C4-2B (cell line): ENCODE measurements around the gene CCSER2.
"Not testable (repeated sequence)": the region's sequence is repeated elsewhere in the genome, so short reads cannot be mapped to it uniquely, and the experiment has no call there.

Source experiments
- H3K27ac ChIP-seq: fragments of 450-650 bp; 2 replicates; pipeline ENCODE4 v1.5.1; 2017
- CTCF ChIP-seq: fragments of 450-650 bp; conservative IDR thresholded peaks from 2 replicates; pipeline ENCODE4 v1.5.1; 2017; ENCODE audit warnings: mild to moderate bottlenecking
- ZFX ChIP-seq: fragments of 450-650 bp; IDR thresholded peaks from 2 replicates; pipeline ENCODE4 v1.6.1; 2017

The CCSER2 gene

GRCh38 chr10:84428711-84429110 is 100.3 kb downstream of the CCSER2 start:
- TF ChIP-seq CTCF (no peak), ZFX (no peak)
- no peak overlapping the region for H3K27ac ChIP-seq

GRCh38 chr10:84429926-84430520 is 101.6 kb downstream of the CCSER2 start:
- TF ChIP-seq ZFX, result no peak
- TF ChIP-seq CTCF, result peak; percentile 93

GRCh38 chr10:84432891-84433290 is 104.5 kb downstream of the CCSER2 start:
- TF ChIP-seq ZFX (no peak), CTCF (no peak)
- H3K27ac ChIP-seq, result no peak overlapping the region

More at GRCh38 chr10:84429926-84430520, 101.6 kb downstream of the CCSER2 start:
- H3K27ac ChIP-seq, result no peak overlapping the region

GRCh38 chr10:84440781-84441180 is 112.4 kb downstream of the CCSER2 start:
- TF ChIP-seq ZFX (no peak), CTCF (no peak)
- H3K27ac ChIP-seq, result no peak overlapping the region

GRCh38 chr10:84447701-84448400 is 119.5 kb downstream of the CCSER2 start:
- H3K27ac ChIP-seq, result no peak overlapping the region

GRCh38 chr10:84449351-84449750 is 121.0 kb downstream of the CCSER2 start:
- H3K27ac ChIP-seq, result not testable (repeated sequence)

More at GRCh38 chr10:84447701-84448400, 119.5 kb downstream of the CCSER2 start:
- TF ChIP-seq CTCF (no peak), ZFX (no peak)

- TF ChIP-seq ZFX (no peak), CTCF (no peak)
- H3K27ac ChIP-seq, result no peak overlapping the region
Observed at GRCh38 chr10:84452003-84452402, 123.6 kb downstream of the CCSER2 start.

GRCh38 chr10:84453303-84453702 is 124.9 kb downstream of the CCSER2 start:
- H3K27ac ChIP-seq, result no peak overlapping the region
- TF ChIP-seq ZFX (no peak), CTCF (no peak)
